ENCODE results near the gene NOD1. TPM values are rescaled to one million over a fixed set of nuclear protein-coding genes. Genes with fewer than 3 reads are reported as not detected.

NOD1 gene
- total and polyA plus RNA-seq, 7 donors = 3.0 to 17.5 (median 6.4) TPM

DNA sequence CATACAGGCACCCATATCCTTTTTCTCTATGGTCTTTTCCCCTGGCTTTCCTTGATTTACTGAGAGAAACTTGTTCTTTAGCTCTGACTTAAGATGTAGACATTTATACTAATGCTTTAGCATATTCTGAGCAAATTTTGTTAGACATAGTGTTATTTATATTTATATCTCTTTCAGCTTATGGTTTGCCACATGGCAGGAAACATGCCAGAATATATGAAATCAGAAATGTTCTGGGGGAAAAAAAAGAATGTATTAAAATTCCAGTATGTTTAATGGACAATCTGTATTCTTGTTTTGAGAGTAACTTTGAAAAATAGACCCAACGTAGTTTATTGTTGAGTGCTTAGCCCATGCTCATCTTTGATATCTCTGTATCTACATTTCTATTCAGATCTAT, 36.2 kb upstream of the NOD1 start:
- no peak overlapping the region for H3K4me3 ChIP-seq
- intact Hi-C loops (cut with DNase I) = loop anchor here (5.0 kb wide), 1 partner anchor 48 kb away; no protein-coding TSS in a partner anchor
- H3K27ac ChIP-seq = no peak overlapping the region
- no peaks in the 10 kb centered on the region for H3K9me3 ChIP-seq
- DNase-seq = no peak
- H3K27me3 ChIP-seq = no peaks in the 10 kb centered on the region
- H3K4me1 ChIP-seq = no peaks in the 10 kb centered on the region
- WGBS, 2 donors = 93 to 94% methylated on average over 1 of the region's 1 CpG
- TF ChIP-seq POLR2A (IDR thresholded peaks at IDR 0.05) = no peak
- no peak for TF ChIP-seq EP300 (IDR thresholded peaks at IDR 0.05)
- no peaks in the 10 kb centered on the region for H3K36me3 ChIP-seq

DNA sequence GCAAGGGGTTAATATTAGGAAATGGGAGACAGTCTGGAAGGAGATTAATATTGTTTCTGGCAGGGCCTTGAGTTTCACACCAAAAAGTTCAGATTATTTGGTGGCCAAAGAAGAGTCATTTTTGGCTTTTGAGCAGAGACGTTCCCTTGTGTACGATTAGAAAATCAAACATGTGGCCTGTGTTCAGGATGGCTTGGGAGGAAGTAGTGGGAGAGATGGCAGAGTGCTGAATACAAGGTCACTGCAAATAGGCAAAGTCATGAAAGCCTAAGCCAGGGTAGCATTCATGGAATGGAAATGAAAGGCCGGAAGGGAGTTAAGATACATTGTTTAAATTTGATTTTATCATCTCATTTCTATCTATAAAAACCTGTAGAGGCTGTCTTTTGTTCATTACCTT, 35.6 kb upstream of the NOD1 start:
- Histone ChIP-seq H3K27me3 (no peaks in the 10 kb centered on the region), H3K27ac (no peak overlapping the region), H3K9me3 (no peaks in the 10 kb centered on the region), H3K4me1 (no peaks in the 10 kb centered on the region), H3K36me3 (no peaks in the 10 kb centered on the region), H3K4me3 (no peak overlapping the region)
- intact Hi-C loops (cut with DNase I) = loop anchor here (5.0 kb wide), 1 partner anchor 48 kb away; no protein-coding TSS in a partner anchor
- no peak for TF ChIP-seq POLR2A (IDR thresholded peaks at IDR 0.05)
- TF ChIP-seq, protein P1, sequence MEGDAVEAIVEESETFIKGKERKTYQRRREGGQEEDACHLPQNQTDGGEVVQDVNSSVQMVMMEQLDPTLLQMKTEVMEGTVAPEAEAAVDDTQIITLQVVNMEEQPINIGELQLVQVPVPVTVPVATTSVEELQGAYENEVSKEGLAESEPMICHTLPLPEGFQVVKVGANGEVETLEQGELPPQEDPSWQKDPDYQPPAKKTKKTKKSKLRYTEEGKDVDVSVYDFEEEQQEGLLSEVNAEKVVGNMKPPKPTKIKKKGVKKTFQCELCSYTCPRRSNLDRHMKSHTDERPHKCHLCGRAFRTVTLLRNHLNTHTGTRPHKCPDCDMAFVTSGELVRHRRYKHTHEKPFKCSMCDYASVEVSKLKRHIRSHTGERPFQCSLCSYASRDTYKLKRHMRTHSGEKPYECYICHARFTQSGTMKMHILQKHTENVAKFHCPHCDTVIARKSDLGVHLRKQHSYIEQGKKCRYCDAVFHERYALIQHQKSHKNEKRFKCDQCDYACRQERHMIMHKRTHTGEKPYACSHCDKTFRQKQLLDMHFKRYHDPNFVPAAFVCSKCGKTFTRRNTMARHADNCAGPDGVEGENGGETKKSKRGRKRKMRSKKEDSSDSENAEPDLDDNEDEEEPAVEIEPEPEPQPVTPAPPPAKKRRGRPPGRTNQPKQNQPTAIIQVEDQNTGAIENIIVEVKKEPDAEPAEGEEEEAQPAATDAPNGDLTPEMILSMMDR (IDR thresholded peaks at IDR 0.05) = no peak
- TF ChIP-seq EP300 (IDR thresholded peaks at IDR 0.05) = no peak
- no peak for TF ChIP-seq POLR2AphosphoS5 (IDR thresholded peaks at IDR 0.05)
- DNase-seq = no peak
- WGBS, 2 donors = 89 to 94% methylated on average over 3 of the region's 3 CpGs

DNA sequence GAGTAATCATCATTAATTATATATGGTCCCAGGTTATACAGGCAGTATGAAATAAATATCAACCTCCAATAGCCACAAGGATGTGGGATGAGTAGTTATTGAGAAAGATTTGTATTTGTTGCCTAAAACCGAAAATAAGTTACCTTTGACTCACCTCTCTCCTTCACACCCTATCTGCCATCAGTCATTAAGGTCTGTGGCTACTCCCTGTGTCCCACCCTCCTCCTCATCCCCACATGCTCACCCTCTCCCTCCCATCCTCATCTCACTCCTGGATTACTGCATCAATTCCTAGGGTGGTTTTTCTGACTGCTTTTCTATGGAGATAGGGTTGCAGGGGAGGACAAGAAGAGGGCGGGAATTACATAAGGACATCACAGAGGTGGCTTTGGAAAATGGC, 35.2 kb upstream of the NOD1 start:
- no peaks in the 10 kb centered on the region for H3K36me3 ChIP-seq
- WGBS, 2 donors = 86 to 90% methylated on average over 2 of the region's 2 CpGs
- no peak overlapping the region for H3K4me3 ChIP-seq
- no peak overlapping the region for H3K27ac ChIP-seq
- no peak for DNase-seq
- TF ChIP-seq, protein P1 (IDR thresholded peaks at IDR 0.05) = no peak
- TF ChIP-seq EP300 (IDR thresholded peaks at IDR 0.05) (no peak), POLR2A (IDR thresholded peaks at IDR 0.05) (no peak), POLR2AphosphoS5 (IDR thresholded peaks at IDR 0.05) (no peak)
- no peaks in the 10 kb centered on the region for H3K27me3 ChIP-seq
- intact Hi-C loops (cut with DNase I) = loop anchor here (5.0 kb wide), 1 partner anchor 49 kb away; no protein-coding TSS in a partner anchor
- no peaks in the 10 kb centered on the region for H3K9me3 ChIP-seq
- no peaks in the 10 kb centered on the region for H3K4me1 ChIP-seq

DNA sequence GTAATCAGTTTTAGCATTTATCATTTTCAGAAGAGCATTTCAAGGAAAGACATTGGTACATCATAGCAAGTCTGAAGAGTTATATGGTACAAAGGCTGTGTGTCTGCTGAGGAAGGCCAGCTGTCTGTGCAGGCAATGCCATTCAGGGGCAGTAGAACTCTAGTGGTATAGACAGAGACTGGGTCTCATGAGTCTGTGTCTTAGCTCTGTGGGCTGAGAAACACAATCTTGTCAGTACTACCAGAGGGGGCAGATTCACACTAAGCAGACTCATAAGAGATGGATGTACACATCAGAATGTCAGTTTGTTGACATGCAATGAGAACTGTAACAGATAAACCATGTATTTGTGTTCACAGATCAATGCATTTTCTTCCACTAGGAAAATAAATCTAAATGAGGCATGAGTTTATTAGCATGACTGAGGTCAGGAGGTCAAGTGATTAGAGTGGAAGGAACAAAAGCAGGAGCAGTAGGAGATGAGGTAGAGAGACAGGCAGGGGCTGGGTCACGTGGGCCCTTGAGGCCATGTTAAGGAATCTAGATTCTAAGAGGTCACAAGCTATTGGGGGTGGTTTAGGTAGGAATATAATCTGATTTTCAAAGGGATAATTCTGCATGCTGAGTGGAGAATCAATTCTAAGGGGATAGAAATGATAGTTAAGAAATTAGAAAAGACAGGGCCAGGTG, 33.5 kb upstream of the NOD1 start:
- TF ChIP-seq, protein P1 (IDR thresholded peaks at IDR 0.05) = no peak
- TF ChIP-seq POLR2AphosphoS5 (IDR thresholded peaks at IDR 0.05) = no peak
- no peak for TF ChIP-seq EP300 (IDR thresholded peaks at IDR 0.05)
- no peak for TF ChIP-seq POLR2A (IDR thresholded peaks at IDR 0.05)
- no peak overlapping the region for H3K4me3 ChIP-seq
- H3K27ac ChIP-seq = no peak overlapping the region
- WGBS, 2 donors = 90 to 94% methylated on average over 1 of the region's 1 CpG
- H3K27me3 ChIP-seq = no peaks in the 10 kb centered on the region
- H3K4me1 ChIP-seq = no peaks in the 10 kb centered on the region
- H3K9me3 ChIP-seq = no peaks in the 10 kb centered on the region
- H3K36me3 ChIP-seq = no peaks in the 10 kb centered on the region
- DNase-seq = no peak
- intact Hi-C loops (cut with DNase I) = loop anchor here (5.0 kb wide), 1 partner anchor 50 kb away; no protein-coding TSS in a partner anchor

DNA sequence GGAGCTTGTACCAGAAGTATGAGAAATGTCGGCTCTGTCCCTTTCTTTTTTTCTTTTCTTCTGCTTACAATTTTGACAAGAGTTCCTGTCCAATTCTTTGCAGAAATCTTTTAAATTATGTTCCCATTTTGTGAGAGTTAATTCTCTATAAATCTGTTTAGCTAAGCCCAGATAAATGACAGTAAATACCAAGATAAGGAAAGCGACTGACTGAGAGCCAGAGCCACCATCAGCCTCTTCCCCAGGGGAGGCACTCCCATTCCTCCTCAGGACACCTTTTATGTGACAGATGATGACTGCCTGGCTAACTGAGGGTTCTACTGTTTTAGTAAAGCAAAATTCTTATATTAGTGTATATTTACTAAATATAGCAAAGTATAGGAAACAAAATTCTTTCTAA, 32.9 kb upstream of the NOD1 start:
- Histone ChIP-seq H3K4me1 (no peaks in the 10 kb centered on the region), H3K9me3 (no peaks in the 10 kb centered on the region), H3K36me3 (no peaks in the 10 kb centered on the region), H3K27me3 (no peaks in the 10 kb centered on the region), H3K4me3 (no peak overlapping the region), H3K27ac (no peak overlapping the region)
- DNase-seq = no peak
- TF ChIP-seq POLR2AphosphoS5 (IDR thresholded peaks at IDR 0.05) (no peak), EP300 (IDR thresholded peaks at IDR 0.05) (no peak), POLR2A (IDR thresholded peaks at IDR 0.05) (no peak)
- TF ChIP-seq, protein P1 (IDR thresholded peaks at IDR 0.05) = no peak
- intact Hi-C loops (cut with DNase I) = loop anchor here (5.0 kb wide), 1 partner anchor 51 kb away; no protein-coding TSS in a partner anchor
- WGBS, 2 donors = 85 to 89% methylated on average over 2 of the region's 2 CpGs

Measured in sigmoid colon (tissue), 7 donors.